ENCODE measurements around the gene LMAN2. TPM values are rescaled to one million over a fixed set of nuclear protein-coding genes. Genes with fewer than 3 reads are reported as not detected.

Gene LMAN2
- total and polyA plus RNA-seq, 2 experiments from 2014 or later, result 153 to 227 TPM

- peaks cover 5% of the 10 kb centered on the region for H3K36me3 Mint-ChIP-seq (ENCODE audit: low read depth)
- Histone ChIP-seq H2AFZ (peak overlapping the region; percentile 59), H3K27ac (ENCODE audit: low read depth) (peak overlapping the region; percentile 65; the same call in 1 of the 2 replicates), H3K79me2 (replicated peaks; ENCODE audit: insufficient read depth) (no peaks in the 10 kb centered on the region), H4K20me1 (replicated peaks; ENCODE audit: insufficient read depth) (no peaks in the 10 kb centered on the region; the same call in 1 of the 2 replicates), H3K4me2 (peak overlapping the region; percentile 56), H3K4me3 (peak overlapping the region; percentile 21; the same call in 1 of the 2 replicates), H3F3A (replicated peaks; ENCODE audit: low read depth) (0 out of 2 replicates have a peak, but pooled peaks cover 6% of the 10 kb centered on the region), H3K36me3 (ENCODE audit: insufficient read depth) (no peaks in the 10 kb centered on the region), H3K9me2 (ENCODE audit: insufficient read depth) (no peaks in the 10 kb centered on the region), H3K4me1 (ENCODE audit: insufficient read depth) (peaks cover 29% of the 10 kb centered on the region), H3K27me3 (ENCODE audit: insufficient read depth) (no peaks in the 10 kb centered on the region; the same call in 1 of the 2 replicates)
- peak; percentile 73 for DNase-seq (ENCODE audit: low spot score)
- peaks cover 25% of the 10 kb centered on the region for H3K27me3 Mint-ChIP-seq (ENCODE audit: insufficient read depth, low read depth, poor library complexity)
- H3K27ac Mint-ChIP-seq, result peak overlapping the region; percentile 88
- peak; percentile 34 for ATAC-seq
- TF ChIP-seq ETS1 (IDR thresholded peaks at IDR 0.05) (no peak), CTCF (conservative IDR thresholded peaks at IDR 0.05; ENCODE audit: low read depth in 2 of 2) (peak in 1 of 2 experiments; percentile 41; a peak in 3 of 4 replicates)
- peak overlapping the region; percentile 55 for H3K4me3 Mint-ChIP-seq
- peaks cover 36% of the 10 kb centered on the region for H3K4me1 Mint-ChIP-seq
- H3K9me3 Mint-ChIP-seq, result no peaks in the 10 kb centered on the region
These were observed 22.3 kb upstream of the LMAN2 start for GRCh38 chr5:177373806-177374205.

GRCh38 chr5:177372910-177373309, 21.4 kb upstream of the LMAN2 start:
- Histone ChIP-seq H3K36me3 (ENCODE audit: insufficient read depth) (no peaks in the 10 kb centered on the region), H3K27ac (ENCODE audit: low read depth) (0 out of 2 replicates have a peak overlapping the region, but pooled peaks have one; percentile 26), H3K9me2 (ENCODE audit: insufficient read depth) (no peaks in the 10 kb centered on the region), H3K4me3 (no peak overlapping the region), H3K4me1 (ENCODE audit: insufficient read depth) (peaks cover 32% of the 10 kb centered on the region), H3K27me3 (ENCODE audit: insufficient read depth) (peaks cover 8% of the 10 kb centered on the region), H4K20me1 (replicated peaks; ENCODE audit: insufficient read depth) (no peaks in the 10 kb centered on the region; the same call in 1 of the 2 replicates), H3F3A (replicated peaks; ENCODE audit: low read depth) (0 out of 2 replicates have a peak, but pooled peaks cover 12% of the 10 kb centered on the region), H3K4me2 (no peak overlapping the region), H3K79me2 (replicated peaks; ENCODE audit: insufficient read depth) (no peaks in the 10 kb centered on the region), H2AFZ (no peak overlapping the region)
- Mint-ChIP-seq H3K27me3 (ENCODE audit: insufficient read depth, low read depth, poor library complexity) (peaks cover 31% of the 10 kb centered on the region), H3K9me3 (no peaks in the 10 kb centered on the region; the same call in 2 of the 3 replicates), H3K4me1 (peaks cover 42% of the 10 kb centered on the region), H3K27ac (no peak overlapping the region), H3K36me3 (ENCODE audit: low read depth) (peaks cover 11% of the 10 kb centered on the region), H3K4me3 (no peak overlapping the region)
- no peak for ATAC-seq
- no peak for DNase-seq (ENCODE audit: low spot score)
- TF ChIP-seq NANOG (IDR thresholded peaks at IDR 0.05; ENCODE audit: borderline replicate concordance) (no peak), ZNF114 (CRISPR knock-in tag; IDR thresholded peaks at IDR 0.05) (no peak), JUNB (IDR thresholded peaks at IDR 0.05; ENCODE audit: unreplicated experiment) (no peak), STAT1 (IDR thresholded peaks at IDR 0.05; ENCODE audit: unreplicated experiment) (no peak), CREB1 (CRISPR knock-in tag; IDR thresholded peaks at IDR 0.05; ENCODE audit: low read depth) (no peak)

All from GM23338 (cell line).